Right atrium auricular region (tissue), 2 donors: ENCODE data around the gene FRY. TPM values are rescaled to one million over a fixed set of nuclear protein-coding genes. Genes with fewer than 3 reads are reported as not detected.
A peak's percentile ranks its signal among the peaks of the same experiment; 100 is the strongest.

Experiments
- DNase-seq: peaks from one replicate; pipeline ENCODE4 v3.0.0-alpha.2; 2019; ENCODE audit warnings: low spot score
- H3K27ac ChIP-seq, 2 donors: fragments of 200-600 bp; sonication (generic); 1 replicate in 1 of 2; 2 replicates in 1 of 2; pipeline ENCODE4 v1.5.1; 2016 to 2019
- H3K27me3 ChIP-seq, 2 donors: fragments of 200-600 bp; sonication (generic); one replicate each; pipeline versions ENCODE4 v1.5.1 to v1.6.0; 2017 to 2019
- H3K36me3 ChIP-seq: fragments of 200-600 bp; sonication (generic); one replicate; pipeline ENCODE4 v1.5.1; 2016
- H3K4me1 ChIP-seq, 2 donors: fragments of 200-600 bp; sonication (generic); one replicate each; pipeline versions ENCODE4 v1.5.1 to v1.6.0; 2017 to 2019
- H3K4me3 ChIP-seq, 2 donors: fragments of 200-600 bp; sonication (generic); 1 replicate in 1 of 2; 2 replicates in 1 of 2; pipeline ENCODE4 v1.5.1; 2017 to 2019; ENCODE audit warnings: mild to moderate bottlenecking in 1 of 2, moderate library complexity in 1 of 2
- H3K9me3 ChIP-seq, 2 donors: fragments of 200-600 bp; sonication (generic); one replicate each; pipeline ENCODE4 v1.5.1; 2019
- CTCF ChIP-seq, 2 donors: fragments of 200-600 bp; sonication (generic); IDR thresholded peaks; one replicate each; pipeline ENCODE4 v1.5.1; 2019; ENCODE audit warnings: antibody characterized with exemption in 2 of 2
- total RNA-seq, 2 donors: library from RNA; depleted of rRNA; stranded (reverse); fragments of >200 nt; gene quantifications; one replicate each; pipeline ENCODE4 v1.1.0, GENCODE V29; 2016

The FRY gene
- total RNA-seq, 2 donors from 2014 or later = 94.8 to 183 TPM

GRCh38 chr13:32113532-32113931 lies 82.0 kb downstream of the FRY start:
- Histone ChIP-seq H3K36me3 (no peaks in the 10 kb centered on the region), H3K9me3 (no peaks in the 10 kb centered on the region), H3K4me3 (no peak overlapping the region), H3K27me3 (no peaks in the 10 kb centered on the region), H3K27ac (peak overlapping the region in 1 of 2 donors; percentile 76), H3K4me1 (peaks cover 0 to 19% of the 10 kb centered on the region in 2 donors)
- no peak for DNase-seq
- TF ChIP-seq CTCF (IDR thresholded peaks at IDR 0.05) = no peak

- Histone ChIP-seq H3K36me3 (no peaks in the 10 kb centered on the region), H3K9me3 (no peaks in the 10 kb centered on the region), H3K27me3 (no peaks in the 10 kb centered on the region), H3K27ac (peak overlapping the region; percentile 47 to 76), H3K4me3 (no peak overlapping the region), H3K4me1 (peaks cover 0 to 23% of the 10 kb centered on the region in 2 donors)
- no peak for DNase-seq
- no peak for TF ChIP-seq CTCF (IDR thresholded peaks at IDR 0.05)
Measured at GRCh38 chr13:32114284-32114950, 82.8 kb downstream of the FRY start.

- Histone ChIP-seq H3K9me3 (no peaks in the 10 kb centered on the region), H3K36me3 (no peaks in the 10 kb centered on the region), H3K4me3 (no peak overlapping the region), H3K4me1 (peaks cover 0 to 26% of the 10 kb centered on the region in 2 donors), H3K27ac (peak overlapping the region; percentile 47 to 76), H3K27me3 (no peaks in the 10 kb centered on the region)
- no peak for DNase-seq
- TF ChIP-seq CTCF (IDR thresholded peaks at IDR 0.05) = no peak
Measured at GRCh38 chr13:32115066-32115465, 83.5 kb downstream of the FRY start.

GRCh38 chr13:32116210-32116609 lies 84.6 kb downstream of the FRY start:
- H3K27me3 ChIP-seq = no peaks in the 10 kb centered on the region
- H3K27ac ChIP-seq = peak overlapping the region; percentile 60 to 76
- no peak overlapping the region for H3K4me3 ChIP-seq
- no peak for TF ChIP-seq CTCF (IDR thresholded peaks at IDR 0.05)
- DNase-seq = no peak
- H3K36me3 ChIP-seq = no peaks in the 10 kb centered on the region
- H3K9me3 ChIP-seq = no peaks in the 10 kb centered on the region
- peaks cover 0 to 26% of the 10 kb centered on the region in 2 donors for H3K4me1 ChIP-seq

GRCh38 chr13:32117001-32117400 lies 85.4 kb downstream of the FRY start:
- Histone ChIP-seq H3K4me3 (no peak overlapping the region), H3K9me3 (no peaks in the 10 kb centered on the region), H3K27ac (peak overlapping the region; percentile 60 to 76), H3K4me1 (peaks cover 0 to 26% of the 10 kb centered on the region in 2 donors), H3K27me3 (no peaks in the 10 kb centered on the region), H3K36me3 (no peaks in the 10 kb centered on the region)
- TF ChIP-seq CTCF (IDR thresholded peaks at IDR 0.05) = no peak
- DNase-seq = no peak

GRCh38 chr13:32117701-32118100 lies 86.1 kb downstream of the FRY start:
- DNase-seq = peak; percentile 65
- H3K4me3 ChIP-seq = no peak overlapping the region
- TF ChIP-seq CTCF (IDR thresholded peaks at IDR 0.05) = no peak
- no peaks in the 10 kb centered on the region for H3K9me3 ChIP-seq
- no peaks in the 10 kb centered on the region for H3K27me3 ChIP-seq
- H3K36me3 ChIP-seq = no peaks in the 10 kb centered on the region
- peaks cover 0 to 26% of the 10 kb centered on the region in 2 donors for H3K4me1 ChIP-seq
- peak overlapping the region; percentile 60 to 76 for H3K27ac ChIP-seq
